Measurements from ENCODE around the gene RAB6B.

The RAB6B gene

DNA sequence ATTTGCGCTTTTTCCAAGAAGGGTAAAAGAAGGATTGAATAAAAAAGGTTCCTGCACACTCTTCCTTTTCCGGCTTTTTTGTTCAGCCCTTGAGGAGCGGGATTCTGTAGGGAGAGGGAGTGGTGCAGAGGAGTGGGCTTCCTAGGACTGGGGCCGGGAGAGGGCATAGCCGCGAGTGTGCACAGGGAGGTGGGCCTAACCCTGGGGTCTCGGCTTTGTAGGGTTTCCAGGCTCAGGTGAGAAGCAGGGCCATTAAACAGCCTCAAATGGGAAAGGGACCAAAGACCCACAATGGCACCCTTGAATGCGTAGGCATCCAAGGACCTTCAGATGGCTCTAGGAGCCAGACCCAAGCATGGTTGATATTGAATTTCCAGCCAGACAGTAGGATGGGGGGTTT lies 35.4 kb upstream of the RAB6B start:
- DNase-seq (ENCODE audit: low read depth, low spot score), result no peak

DNA sequence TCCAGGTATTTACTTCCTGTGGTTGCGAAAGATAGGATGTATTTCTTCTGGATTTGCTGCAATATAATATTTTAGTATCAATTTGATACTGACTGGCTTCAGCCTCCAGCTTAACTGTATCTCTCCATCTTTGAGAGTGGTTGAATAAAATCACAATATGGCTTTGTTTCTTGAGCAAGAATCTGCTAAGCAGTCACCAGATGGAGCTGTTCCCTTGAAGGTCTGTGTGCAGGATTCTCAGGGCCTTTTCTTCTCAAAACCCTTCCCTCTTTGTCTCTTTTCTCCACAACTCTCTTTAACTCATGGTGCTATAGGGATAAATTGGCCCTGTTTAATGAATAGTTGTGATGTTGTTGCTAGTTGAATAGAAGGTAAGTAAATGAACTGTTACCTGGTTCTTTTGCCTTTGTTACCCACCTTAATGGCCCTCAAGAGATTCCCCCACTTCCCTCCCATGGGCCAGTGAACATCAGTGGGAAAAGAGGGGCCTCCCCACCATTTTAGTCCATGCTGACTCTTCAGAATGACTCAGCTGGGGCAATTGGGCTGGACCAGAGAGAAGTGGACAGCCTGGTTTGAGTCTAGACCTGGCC lies 34.8 kb upstream of the RAB6B start:
- no peak for DNase-seq (ENCODE audit: low read depth, low spot score)

DNA sequence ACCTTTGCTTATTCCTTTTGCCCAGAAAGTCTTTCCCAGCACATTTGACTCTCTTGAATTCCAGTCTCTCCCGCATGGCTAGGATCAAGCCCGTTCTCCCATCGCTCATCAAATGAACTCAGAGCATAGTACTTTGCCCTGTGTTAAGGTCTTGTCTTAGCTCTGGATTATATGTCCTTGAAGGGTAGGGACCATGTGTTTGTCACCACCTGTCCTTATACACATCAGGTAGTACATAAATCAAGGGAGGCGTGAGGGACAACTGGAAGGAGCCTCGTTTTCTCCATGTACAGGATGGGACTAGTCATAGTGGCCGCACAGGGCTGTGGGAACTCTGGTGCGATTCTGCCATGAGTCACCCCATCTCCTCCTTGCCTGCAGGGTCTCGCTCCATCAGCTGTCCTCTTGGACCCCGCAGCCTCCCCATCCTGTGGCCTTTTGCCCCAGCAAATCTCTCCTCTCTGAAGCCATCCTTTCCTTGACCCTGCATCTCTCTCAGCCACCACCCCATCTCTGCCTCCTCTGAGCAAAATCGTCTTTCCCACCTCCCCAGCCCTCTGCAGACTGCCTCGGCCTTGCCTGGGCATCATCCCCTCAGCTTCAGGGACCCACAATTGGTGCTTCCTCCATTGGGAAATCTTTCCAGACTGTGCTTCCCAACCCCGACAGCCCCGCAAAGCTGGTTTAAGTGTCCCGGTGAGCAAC lies 33.4 kb upstream of the RAB6B start:
- no peak for DNase-seq (ENCODE audit: low read depth, low spot score)

DNA sequence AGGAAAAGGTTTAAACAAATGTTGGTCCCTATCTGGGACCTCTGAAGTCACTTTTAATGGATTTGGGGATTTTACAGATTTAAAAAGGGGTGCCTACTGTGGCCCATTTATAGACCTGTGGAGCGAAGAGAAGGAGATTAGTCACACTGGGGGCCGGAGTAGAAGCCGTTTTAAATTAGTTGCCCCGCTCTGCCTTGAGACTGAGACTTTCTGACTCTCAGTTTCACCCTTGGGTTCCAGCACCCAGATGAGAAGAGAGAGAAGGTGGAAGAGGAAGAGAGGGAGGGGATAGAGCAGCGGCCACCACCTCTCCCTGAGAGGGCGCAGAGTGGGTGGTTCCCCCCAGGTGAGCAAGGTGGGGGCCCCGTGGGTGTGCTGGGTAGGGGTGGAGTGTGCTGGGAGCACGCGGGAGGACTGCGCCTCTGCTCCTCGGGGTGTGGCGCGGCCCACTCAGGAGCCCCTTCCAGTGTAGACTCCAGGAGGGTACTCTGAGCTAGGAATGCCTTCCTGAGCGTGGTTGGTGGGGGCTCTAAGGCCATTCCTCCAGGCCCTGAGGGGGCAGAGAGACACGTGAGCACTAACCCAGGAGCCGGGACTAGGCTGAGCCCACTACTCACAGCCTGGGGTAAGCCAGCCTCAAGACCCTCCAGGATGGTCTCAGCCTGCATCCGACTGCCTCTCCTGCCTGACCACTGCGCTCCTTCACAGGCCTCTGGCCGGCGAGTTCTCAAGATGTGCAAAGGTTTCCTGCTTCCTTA lies 32.6 kb upstream of the RAB6B start:
- DNase-seq (ENCODE audit: low read depth, low spot score), result no peak

DNA sequence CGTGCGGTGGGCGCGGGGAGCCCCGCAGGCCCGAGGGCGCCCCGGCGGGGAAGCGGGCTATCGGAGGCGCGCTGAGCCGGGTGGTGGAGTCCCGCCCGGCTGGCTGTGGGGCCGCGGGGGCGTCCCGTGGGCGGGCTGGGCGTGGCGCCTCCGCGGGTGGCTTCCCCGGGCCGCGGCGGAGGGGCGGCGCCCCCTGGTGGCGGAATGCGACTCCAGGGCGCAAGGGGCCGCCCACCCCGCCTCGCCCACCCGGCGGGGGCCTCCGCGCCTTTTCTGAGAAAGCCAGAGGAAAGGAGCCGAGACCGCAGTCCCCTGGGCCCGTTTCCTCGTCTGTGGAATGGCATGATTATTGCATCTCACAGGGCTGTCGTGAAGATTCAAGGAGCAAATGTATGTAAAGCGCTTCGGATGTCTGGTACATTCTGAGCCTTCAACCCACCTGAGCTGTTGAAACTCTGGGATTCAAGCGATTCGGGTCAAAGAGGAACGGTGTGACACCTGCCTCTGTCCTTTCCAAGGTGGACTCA lies 31.9 kb upstream of the RAB6B start:
- peak; percentile 40 for DNase-seq (ENCODE audit: low read depth, low spot score)

DNA sequence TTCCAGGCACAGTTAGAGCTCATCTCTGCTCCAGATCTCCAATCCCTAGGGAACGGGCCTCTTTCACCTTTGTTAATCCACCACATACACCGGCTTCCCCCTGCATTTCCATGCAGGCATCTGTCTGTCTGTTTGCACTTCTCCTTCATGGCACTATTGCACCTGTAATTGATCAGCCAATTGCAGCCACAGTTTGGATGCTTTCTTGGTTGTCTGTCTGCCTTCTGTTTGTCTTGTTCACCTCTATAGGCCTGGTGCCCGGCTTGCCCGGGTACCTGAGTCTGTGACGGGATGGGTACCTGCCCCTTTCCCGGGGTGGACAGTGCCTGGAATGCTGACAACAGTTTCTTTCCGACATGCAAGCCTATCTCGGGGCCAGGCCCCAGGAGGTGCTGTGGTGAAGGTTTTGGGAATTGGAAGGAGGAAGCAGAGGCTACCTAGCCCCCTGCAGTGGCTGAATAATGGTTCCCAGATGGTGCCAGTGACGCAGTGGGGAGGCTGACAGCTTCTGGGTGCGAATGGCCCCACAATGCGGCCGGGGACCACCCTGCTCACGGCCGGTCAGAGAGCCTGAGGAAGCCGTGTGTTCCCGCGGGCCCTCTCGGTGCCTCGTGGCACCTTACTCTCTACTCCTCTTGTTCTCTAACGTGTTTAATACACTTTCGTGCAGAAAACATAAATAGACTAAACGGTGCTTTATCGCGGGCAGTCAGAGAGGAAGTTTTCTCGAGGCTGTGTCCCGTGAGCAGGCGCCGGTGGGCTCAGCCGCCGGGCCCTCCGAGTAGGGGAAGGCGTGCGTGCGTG lies 31.3 kb upstream of the RAB6B start:
- no peak for DNase-seq (ENCODE audit: low read depth, low spot score)

DNA sequence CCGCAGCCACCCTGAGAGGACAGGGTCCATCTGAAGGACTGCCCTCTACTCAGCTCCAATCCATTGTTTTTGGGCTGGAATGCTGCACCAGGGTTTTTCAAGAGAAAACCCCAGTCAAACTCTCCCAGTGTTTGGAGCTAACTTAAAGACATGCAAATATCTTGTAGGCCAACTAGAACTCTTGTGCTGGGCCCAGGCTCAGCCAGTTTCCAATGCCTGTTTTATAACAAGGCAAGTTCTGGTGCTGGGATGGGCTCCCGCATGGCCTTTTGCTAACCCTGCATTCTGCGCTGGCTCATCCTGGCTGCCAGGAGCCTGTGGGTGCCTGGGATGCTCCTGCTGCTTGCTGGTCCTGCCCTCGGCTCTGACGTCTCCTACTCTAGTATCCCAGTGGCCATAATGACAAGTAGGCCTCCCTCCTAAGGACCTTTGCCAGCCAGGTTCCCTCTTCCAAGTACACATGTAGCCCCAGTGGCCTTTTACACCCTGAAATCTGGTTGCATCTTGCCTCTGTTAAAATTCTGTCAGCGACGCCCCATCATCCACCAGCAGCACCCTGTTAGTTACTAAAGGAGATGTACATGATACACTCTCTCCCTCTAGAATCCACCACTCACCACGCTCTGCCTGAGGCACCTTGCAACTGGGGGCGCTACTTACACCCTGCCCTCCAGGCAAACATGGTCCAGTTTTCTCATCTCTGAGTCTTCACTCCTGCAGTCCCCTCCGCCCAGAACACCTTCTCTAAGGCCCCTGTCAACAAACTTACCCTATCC lies 30.5 kb upstream of the RAB6B start:
- DNase-seq (ENCODE audit: low read depth, low spot score), result no peak

DNA sequence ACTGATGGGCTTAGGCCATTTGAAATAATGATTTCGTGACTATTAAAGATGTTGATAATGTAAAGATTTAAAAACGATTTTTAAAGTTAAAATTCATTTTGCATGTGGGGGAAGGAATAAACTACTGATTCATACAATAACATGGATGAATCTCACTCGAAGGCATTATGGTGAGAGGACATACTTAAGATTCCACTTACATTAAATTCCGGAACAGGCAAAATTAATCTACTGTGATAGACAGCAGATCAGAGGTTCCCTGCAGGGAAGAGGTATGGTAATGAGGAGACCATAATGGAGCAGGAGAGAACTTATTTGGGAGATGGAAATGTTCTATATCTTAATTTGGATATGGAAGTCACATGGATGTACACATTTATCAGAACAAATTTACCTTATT lies 28.4 kb upstream of the RAB6B start:
- no peak for DNase-seq (ENCODE audit: low read depth, low spot score)

DNA sequence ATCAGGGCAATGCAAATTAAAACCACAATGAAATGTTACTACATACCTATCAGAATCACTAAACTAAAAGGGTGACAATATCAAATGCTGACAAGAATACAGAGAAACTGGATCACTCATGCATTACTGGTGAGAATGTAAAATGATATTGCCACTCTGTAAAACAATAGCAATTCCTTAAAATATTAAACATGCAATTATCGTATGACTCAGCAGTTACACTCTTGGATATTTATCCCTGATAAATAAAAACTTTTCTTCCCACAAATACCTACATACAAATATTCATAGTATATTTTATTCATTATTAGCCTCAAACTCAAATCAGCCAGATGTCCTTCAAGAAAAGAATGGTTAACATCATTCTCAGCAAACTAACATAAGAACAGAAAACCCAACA lies 25.9 kb upstream of the RAB6B start:
- no peak for DNase-seq (ENCODE audit: low read depth, low spot score)

DNA sequence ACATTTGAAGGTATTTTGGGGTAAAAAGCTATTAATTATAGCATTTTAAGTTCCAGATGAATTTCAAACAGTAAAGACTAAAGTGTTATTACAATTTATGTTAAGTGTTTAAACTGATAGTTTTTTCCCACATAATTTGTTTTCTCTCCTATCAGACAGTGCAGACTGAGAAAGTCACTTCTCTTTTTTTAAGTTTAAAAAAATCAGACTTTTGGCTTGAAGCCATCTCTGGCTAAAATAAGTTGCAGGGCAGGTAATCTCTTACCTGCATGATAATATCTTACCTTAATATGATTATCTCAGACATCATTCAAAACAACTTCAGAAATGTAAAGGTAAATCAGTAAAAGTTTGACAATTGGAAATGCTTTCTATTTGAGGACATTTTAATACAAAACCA lies 21.5 kb upstream of the RAB6B start:
- DNase-seq (ENCODE audit: low read depth, low spot score), result no peak

DNA sequence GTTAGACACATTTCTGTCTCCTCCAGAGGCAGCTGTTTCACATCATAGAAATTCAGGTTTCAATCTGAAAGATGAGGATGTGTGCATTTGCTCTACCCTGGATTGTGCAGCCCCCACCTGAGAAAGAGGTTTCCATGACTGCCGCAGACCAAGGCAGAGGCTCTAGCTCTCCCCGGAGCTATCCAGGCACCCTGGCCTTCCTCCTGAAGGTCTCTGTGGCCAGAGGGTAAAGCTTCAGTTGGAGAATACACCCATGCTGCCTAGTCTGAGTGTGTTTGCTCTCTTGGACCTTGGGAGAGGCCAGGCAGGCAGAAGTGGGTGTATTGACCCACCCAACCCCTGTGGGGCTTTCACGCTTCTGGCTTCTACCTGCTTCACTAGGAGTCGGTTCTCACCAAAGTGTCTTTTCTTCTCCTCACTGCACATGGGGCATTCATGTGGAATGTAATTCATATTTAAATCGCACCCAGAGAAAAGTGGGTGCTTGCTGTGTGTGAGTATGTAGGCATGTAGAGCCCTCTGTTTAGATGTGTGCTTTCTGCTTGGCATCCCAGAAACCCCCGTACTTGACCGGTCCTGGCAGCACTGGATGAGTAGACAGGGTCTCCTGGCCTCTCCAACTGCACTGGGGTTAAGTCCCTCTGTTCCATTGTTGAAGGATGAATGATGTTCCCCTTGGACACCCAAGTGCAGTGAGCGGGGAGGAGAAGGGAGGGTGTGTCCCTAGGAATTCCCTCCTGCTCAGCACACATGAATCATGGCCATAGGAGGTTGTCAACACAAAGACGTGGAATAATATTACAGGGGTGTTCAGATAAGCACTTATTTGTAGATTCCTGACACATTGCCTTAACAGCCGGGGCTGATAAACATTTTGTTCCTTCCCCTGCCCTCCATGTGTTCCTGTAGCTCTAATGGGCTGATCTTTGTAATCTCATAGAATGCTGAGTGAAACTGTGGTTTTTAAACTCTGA lies 20.3 kb upstream of the RAB6B start:
- DNase-seq (ENCODE audit: low read depth, low spot score), result no peak

DNA sequence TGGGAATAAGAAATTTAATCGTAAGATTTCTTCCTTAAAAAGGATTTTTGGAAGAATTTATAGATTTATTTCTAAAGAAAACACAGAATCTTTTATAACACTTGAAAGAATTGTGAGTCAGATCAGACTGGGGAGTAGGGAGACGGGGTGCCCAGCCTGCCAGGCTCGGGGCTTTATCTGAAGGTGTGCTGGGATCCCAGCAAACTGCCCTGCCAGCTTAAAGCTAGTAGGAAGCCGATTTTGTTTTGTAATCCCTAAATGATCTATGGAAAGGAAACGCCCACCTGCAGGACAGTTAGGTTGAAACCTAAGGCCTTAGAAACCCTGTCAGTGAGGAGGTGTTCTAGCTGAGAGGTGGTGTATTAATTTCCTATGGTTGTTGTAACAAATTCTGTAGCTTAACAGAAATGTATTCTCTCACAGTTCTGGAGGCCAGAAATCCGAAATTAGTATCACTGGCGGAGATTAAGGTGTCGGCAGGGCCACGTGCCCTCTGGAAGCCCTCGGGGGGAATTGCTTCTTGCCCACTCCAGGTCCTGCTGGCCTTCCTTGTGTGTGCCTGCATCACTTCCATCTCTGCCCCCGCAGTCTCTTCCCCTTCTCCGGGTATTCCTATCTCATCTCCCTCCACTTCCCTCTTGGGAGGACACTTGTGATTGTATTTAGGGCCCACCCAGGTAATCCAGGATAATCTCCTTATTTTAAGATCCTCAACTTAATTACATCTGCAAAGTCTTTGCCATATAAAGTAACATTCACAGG lies 19.3 kb upstream of the RAB6B start:
- DNase-seq (ENCODE audit: low read depth, low spot score), result no peak

DNA sequence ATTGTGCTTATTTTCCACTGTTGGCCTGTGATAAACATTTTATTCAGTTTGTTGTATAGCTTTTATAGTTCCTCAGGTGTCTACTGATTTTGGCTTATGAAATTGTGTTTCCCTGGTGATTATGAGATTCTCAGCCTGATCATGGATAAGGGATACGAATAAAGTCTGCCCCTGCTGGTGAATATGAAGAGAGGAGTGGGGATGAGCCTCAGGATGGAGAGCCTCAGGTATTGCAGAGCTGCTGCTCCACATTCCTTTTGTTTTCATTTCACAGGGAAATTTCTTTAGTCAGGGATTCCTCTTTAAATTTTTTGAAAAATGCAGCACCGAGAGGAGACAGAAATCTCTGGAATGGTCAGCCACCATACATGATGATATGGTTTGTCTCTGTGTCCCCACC lies 14.7 kb upstream of the RAB6B start:
- no peak for DNase-seq (ENCODE audit: low read depth, low spot score)

DNA sequence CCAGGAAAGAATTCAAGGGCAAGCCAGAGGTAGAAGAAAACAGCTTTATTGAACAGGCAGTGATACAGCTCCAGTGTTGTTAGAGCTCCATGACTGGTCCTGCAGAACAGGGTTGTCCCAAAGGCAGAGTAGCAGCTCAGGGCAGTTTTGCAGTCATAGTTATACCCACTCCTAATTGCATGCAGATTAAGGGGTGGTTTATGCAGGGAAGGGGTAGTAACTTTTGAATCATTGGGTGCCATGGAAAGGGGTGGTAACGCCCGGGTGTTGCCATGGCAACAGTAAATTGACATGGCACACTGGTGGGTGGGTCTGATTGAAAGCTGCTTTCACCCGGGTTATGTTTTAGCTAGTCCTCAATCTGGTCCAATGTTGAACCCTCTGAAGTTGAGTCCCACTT lies 9.7 kb upstream of the RAB6B start:
- DNase-seq (ENCODE audit: low read depth, low spot score), result no peak

DNA sequence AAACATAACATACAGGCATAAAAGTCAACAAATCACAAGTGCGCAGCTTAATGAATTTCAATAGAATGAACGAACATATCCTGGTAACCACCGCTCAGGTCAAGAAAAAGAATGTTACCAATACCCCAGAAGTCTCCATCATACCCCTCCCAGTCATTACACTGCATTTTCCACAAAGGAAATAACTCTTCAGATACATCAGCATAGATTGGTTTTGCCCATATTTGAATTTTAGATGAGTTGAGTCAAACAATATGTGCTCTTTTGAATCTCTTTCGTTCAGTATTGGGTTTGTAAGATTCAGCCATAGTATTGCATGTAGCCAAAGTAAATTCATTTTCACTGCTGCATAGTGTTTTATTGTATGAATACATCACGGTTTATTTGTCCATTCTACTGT lies 6.2 kb upstream of the RAB6B start:
- DNase-seq (ENCODE audit: low read depth, low spot score), result no peak

DNA sequence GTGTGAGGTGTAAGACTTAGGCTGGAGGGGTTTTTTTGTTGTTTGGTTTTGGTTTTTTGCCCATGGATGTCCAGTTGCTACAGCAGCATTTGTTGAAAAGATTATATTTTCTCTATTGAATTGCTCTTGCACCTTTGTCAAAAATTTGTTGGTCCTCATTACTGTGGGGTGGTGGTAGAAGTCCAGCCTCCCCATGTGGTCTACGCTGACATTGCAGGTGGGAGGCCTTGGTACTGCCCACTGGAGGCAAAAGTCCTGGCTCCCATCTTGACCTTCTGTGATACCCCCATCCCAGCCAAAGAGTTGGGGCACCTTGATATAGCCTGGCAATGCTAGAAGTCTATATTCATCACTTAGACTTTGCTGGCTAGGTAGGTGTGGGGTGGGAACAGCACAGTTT lies 5.4 kb upstream of the RAB6B start:
- DNase-seq (ENCODE audit: low read depth, low spot score), result no peak

DNA sequence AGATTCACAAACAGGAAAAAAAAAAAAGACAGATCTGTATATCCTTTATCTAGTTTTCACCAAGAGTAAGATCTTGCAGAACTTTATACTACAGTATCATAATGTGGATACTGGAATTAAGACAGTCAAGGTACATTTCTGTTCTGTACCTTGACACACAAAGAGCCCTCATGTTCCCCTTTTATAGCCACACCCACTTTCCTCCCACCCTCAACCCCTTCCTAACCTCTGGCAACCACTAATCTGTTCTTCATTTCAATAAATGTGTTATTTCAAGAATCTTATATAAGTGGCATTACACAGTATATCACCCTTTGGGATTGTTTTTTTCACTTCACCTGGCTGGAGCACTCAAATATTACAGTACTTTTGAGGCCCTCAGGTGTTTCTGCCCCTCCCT lies 3.6 kb upstream of the RAB6B start:
- DNase-seq (ENCODE audit: low read depth, low spot score), result no peak

DNA sequence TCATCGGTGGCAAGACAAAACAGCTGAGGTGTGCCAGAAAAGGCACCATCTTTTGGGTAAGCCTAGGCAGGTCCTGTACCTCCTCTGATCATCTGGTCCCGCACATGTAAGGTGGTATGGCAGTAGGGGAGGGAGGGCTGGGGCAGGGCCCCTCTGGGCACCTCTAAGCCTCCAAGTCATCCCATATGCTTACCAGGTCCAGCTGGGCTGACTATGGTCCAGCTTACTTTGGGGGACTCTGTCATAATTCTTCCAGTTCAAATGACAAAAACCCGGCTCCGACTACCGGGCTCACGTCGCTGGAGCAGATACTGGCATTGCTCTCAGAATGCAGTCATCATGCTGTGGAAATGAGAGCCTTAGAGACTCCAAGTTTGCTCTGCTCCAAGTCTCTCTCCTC lies 1.9 kb upstream of the RAB6B start:
- no peak for DNase-seq (ENCODE audit: low read depth, low spot score)

DNA sequence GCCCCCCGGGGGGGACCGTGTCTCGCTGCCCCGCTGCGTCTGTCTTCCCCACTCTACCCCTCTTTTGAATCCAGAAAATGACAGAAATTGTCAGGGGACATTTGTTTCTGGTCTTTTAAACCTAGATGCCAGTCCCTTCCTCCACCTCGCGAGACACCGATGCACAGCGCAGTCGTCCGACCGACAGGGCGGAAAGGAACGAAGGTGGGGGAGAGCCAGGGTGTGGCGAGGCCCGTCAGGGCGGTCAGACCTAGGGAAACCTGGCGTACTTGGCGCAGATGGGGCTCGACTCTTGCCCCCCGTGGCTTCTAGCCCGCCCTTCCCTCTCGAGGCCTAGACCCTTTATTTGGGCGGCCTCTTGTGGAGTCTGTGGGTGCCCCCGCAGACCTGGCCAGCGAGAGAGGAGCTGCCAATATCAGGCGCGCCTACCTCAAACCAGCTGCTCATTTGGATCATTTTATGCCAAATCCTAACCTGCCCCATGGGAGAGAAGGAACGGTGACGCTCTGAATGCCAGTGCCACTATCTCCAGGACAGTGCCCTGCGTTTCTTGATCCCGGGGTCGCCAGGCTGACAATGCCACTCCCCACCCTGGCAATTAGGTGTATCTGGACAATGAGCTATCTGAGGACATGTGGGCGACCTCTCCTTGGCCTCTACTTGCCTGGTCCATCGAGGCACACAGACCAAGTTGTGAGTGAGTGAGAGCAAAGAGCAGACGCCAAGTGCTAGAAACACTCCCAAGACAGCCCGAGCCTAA lies 500 bp upstream of the RAB6B start:
- no peak for DNase-seq (ENCODE audit: low read depth, low spot score)

All from activated naive CD8-positive, alpha-beta T cell treated with anti-CD3 and anti-CD28 coated beads, Interleukin-2, amount 50 U/mL, for 16 hours (primary cell).